ENCODE measurements around the gene FOXP3.

DNA sequence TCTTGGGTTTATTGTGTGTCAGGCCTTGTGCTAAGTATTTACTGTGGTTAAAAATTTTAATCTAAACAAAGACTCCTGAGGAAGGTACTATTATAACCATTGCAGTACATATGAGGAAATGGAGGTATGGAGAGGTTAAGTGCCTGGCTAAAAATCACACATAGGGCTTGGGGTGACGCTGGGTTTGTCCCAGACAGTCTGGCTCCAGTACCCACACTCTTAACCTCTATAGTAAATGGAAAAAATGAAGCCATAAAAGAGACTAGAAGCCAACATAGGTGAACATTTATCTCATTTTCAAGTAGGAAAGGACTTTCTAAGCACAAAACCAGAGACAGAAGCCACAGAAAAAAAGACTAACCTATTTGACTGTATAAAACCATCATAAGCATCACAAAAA, 1.9 kb downstream of the FOXP3 start:
- TF ChIP-seq, protein P1, sequence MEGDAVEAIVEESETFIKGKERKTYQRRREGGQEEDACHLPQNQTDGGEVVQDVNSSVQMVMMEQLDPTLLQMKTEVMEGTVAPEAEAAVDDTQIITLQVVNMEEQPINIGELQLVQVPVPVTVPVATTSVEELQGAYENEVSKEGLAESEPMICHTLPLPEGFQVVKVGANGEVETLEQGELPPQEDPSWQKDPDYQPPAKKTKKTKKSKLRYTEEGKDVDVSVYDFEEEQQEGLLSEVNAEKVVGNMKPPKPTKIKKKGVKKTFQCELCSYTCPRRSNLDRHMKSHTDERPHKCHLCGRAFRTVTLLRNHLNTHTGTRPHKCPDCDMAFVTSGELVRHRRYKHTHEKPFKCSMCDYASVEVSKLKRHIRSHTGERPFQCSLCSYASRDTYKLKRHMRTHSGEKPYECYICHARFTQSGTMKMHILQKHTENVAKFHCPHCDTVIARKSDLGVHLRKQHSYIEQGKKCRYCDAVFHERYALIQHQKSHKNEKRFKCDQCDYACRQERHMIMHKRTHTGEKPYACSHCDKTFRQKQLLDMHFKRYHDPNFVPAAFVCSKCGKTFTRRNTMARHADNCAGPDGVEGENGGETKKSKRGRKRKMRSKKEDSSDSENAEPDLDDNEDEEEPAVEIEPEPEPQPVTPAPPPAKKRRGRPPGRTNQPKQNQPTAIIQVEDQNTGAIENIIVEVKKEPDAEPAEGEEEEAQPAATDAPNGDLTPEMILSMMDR (IDR thresholded peaks at IDR 0.05): no peak
- TF ChIP-seq TCF7L2 (IDR thresholded peaks at IDR 0.05; ENCODE audit: low read depth, low read length) (no peak), POLR2AphosphoS5 (IDR thresholded peaks at IDR 0.05; ENCODE audit: low read depth, low read length) (no peak)
